Left lung (tissue), 10 donors: ENCODE results near the gene PCNX1. TPM values are rescaled to one million over a fixed set of nuclear protein-coding genes. Genes with fewer than 3 reads are reported as not detected.

Experiments
- ATAC-seq: fragments of 200-7000 bp; cut with Tn5 transposase; one replicate; pipeline ENCODE4 v1.9.1; 2020; ENCODE audit warnings: moderate library complexity
- DNase-seq, 4 donors: peaks; one replicate each; pipeline ENCODE4 v3.0.0-alpha.2; 2013 to 2020
- H3K27ac ChIP-seq, 2 donors: fragments of 200-600 bp; sonication (generic) in 1 of 2; one replicate each; pipeline versions ENCODE4 v1.5.0 to v1.8.0; 2020 to 2021
- H3K27me3 ChIP-seq, 2 donors: fragments of 200-600 bp; sonication (generic) in 1 of 2; one replicate each; pipeline versions ENCODE4 v1.5.0 to v1.8.0; 2020 to 2021
- H3K36me3 ChIP-seq, 2 donors: fragments of 200-600 bp; sonication (generic) in 1 of 2; one replicate each; pipeline versions ENCODE4 v1.5.0 to v1.8.0; 2020 to 2021
- H3K4me1 ChIP-seq, 2 donors: fragments of 200-600 bp; one replicate each; pipeline ENCODE4 v1.8.0; 2021
- H3K4me3 ChIP-seq, 2 donors: fragments of 200-600 bp; sonication (generic) in 1 of 2; one replicate each; pipeline versions ENCODE4 v1.5.0 to v1.8.0; 2020 to 2021; ENCODE audit warnings: mild to moderate bottlenecking in 1 of 2
- H3K9me3 ChIP-seq, 2 donors: fragments of 200-600 bp; sonication (generic) in 1 of 2; one replicate each; pipeline versions ENCODE4 v1.5.0 to v1.8.0; 2020 to 2021
- intact Hi-C, 2 donors: fragments of 100-400 bp; cut with DNase I; formaldehyde crosslinking; loops; one replicate each; pipeline versions ENCODE4 v1.11.2 to v1.14.2; 2022
- polyA plus RNA-seq, 6 donors: library from polyadenylated mRNA; unstranded; fragments of 120-200 nt; gene quantifications; one replicate each; pipeline ENCODE4 v1.2.1, GENCODE V29; 2013; ENCODE audit not compliant: insufficient read length in 6 of 6
- total RNA-seq, 2 donors: library from RNA; stranded (reverse); fragmentation: NEBNext Ultra II Directional; extraction: Animal tissue kit (Norgen Biotek cat#: 25700); gene quantifications; one replicate each; pipeline ENCODE4 v1.2.1, GENCODE V29; 2021
- TF ChIP-seq, protein P1 (sequence below), 2 donors: fragments of 200-600 bp; sonication (generic) in 1 of 2; IDR thresholded peaks; one replicate each; pipeline versions ENCODE4 v1.5.0 to v1.8.0; 2021; ENCODE audit warnings: antibody characterized with exemption in 2 of 2
- donor health status: DM: no; HTN: yes; CAD: no.
- donor health status: DM: no; HTN: no; CAD: no.

The PCNX1 gene
- total and polyA plus RNA-seq, 8 donors, result 36.9 to 65.8 (median 49.6) TPM

GRCh38 chr14:71004481-71004880 lies 97.2 kb downstream of the PCNX1 start:
- DNase-seq (no peak), ATAC-seq (no peak)
- H3K27ac ChIP-seq, result no peak overlapping the region
- TF ChIP-seq, protein P1, sequence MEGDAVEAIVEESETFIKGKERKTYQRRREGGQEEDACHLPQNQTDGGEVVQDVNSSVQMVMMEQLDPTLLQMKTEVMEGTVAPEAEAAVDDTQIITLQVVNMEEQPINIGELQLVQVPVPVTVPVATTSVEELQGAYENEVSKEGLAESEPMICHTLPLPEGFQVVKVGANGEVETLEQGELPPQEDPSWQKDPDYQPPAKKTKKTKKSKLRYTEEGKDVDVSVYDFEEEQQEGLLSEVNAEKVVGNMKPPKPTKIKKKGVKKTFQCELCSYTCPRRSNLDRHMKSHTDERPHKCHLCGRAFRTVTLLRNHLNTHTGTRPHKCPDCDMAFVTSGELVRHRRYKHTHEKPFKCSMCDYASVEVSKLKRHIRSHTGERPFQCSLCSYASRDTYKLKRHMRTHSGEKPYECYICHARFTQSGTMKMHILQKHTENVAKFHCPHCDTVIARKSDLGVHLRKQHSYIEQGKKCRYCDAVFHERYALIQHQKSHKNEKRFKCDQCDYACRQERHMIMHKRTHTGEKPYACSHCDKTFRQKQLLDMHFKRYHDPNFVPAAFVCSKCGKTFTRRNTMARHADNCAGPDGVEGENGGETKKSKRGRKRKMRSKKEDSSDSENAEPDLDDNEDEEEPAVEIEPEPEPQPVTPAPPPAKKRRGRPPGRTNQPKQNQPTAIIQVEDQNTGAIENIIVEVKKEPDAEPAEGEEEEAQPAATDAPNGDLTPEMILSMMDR (IDR thresholded peaks at IDR 0.05), result no peak
- intact Hi-C loops, result no loop called here
- peaks cover 0 to 12% of the 10 kb centered on the region in 2 donors for H3K4me1 ChIP-seq
- no peaks in the 10 kb centered on the region for H3K27me3 ChIP-seq
- H3K9me3 ChIP-seq, result no peaks in the 10 kb centered on the region
- H3K36me3 ChIP-seq, result peaks cover 0 to 5% of the 10 kb centered on the region in 2 donors
- H3K4me3 ChIP-seq, result no peak overlapping the region

DNA sequence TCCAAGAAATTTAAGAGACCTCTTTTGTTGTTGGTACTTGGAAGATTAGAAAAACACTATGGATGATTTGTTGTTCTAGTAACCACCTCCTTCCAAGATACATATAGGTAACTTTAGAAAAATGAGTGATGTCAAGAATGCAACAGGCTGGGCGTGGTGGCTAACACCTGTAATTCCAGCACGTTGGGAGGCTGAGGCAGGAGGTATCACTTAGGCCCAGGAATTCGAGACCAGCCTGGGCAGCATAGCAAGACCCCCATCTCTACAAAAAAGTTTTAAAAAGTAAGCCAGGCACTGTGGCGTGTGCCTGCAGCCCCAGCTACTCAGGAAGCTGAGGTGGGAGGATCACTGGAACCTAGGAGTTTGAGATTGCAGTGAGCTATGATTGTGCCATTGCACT lies 97.8 kb downstream of the PCNX1 start:
- H3K4me1 ChIP-seq, result peaks cover 0 to 7% of the 10 kb centered on the region in 2 donors
- H3K9me3 ChIP-seq, result no peaks in the 10 kb centered on the region
- intact Hi-C loops, result no loop called here
- peaks cover 0 to 5% of the 10 kb centered on the region in 2 donors for H3K36me3 ChIP-seq
- ATAC-seq (no peak), DNase-seq (no peak)
- H3K4me3 ChIP-seq, result no peak overlapping the region
- no peaks in the 10 kb centered on the region for H3K27me3 ChIP-seq
- no peak overlapping the region for H3K27ac ChIP-seq
- TF ChIP-seq, protein P1 (IDR thresholded peaks at IDR 0.05), result no peak

GRCh38 chr14:71006200-71006563 lies 98.9 kb downstream of the PCNX1 start:
- H3K27me3 ChIP-seq, result no peaks in the 10 kb centered on the region
- peaks cover 0 to 10% of the 10 kb centered on the region in 2 donors for H3K36me3 ChIP-seq
- H3K9me3 ChIP-seq, result no peaks in the 10 kb centered on the region
- TF ChIP-seq, protein P1 (IDR thresholded peaks at IDR 0.05), result no peak
- intact Hi-C loops, result no loop called here
- no peak for ATAC-seq
- H3K4me1 ChIP-seq, result peaks cover 0 to 4% of the 10 kb centered on the region in 2 donors
- no peak overlapping the region for H3K27ac ChIP-seq
- no peak for DNase-seq
- no peak overlapping the region for H3K4me3 ChIP-seq

GRCh38 chr14:71011479-71011878 lies 104.2 kb downstream of the PCNX1 start:
- intact Hi-C loops, result no loop called here
- Histone ChIP-seq H3K36me3 (peaks cover 0 to 47% of the 10 kb centered on the region in 2 donors), H3K27me3 (no peaks in the 10 kb centered on the region), H3K4me3 (no peak overlapping the region), H3K9me3 (no peaks in the 10 kb centered on the region), H3K27ac (no peak overlapping the region), H3K4me1 (peaks cover 0 to 4% of the 10 kb centered on the region in 2 donors)
- TF ChIP-seq, protein P1 (IDR thresholded peaks at IDR 0.05), result no peak
- no peak for ATAC-seq
- DNase-seq, result no peak

DNA sequence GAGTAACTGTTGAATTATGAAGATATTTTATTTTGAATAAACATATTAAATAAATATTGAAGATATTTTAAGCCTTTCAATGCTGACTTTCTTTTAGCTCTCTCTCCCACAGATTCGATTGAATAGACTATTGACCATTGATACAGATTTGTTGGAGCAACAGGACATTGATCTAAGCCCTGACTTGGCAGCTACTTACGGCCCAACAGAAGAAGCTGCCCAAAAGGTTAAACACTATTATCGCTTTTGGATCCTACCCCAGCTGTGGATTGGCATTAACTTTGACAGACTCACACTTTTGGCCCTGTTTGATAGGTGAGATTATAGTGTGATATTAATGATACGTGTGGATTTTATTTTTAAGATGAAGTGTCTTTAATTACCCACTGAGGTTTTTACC lies 105.6 kb downstream of the PCNX1 start:
- intact Hi-C loops, result no loop called here
- no peaks in the 10 kb centered on the region for H3K27me3 ChIP-seq
- TF ChIP-seq, protein P1 (IDR thresholded peaks at IDR 0.05), result no peak
- peaks cover 0 to 56% of the 10 kb centered on the region in 2 donors for H3K36me3 ChIP-seq
- DNase-seq (no peak), ATAC-seq (no peak)
- peaks cover 0 to 4% of the 10 kb centered on the region in 2 donors for H3K4me1 ChIP-seq
- no peak overlapping the region for H3K4me3 ChIP-seq
- no peaks in the 10 kb centered on the region for H3K9me3 ChIP-seq
- no peak overlapping the region for H3K27ac ChIP-seq
